Fibroblast of lung (primary cell): ENCODE measurements around the gene IL1RN. TPM values are rescaled to one million over a fixed set of nuclear protein-coding genes. Genes with fewer than 3 reads are reported as not detected.

Experiments used
- DNase-seq, 2 donors: peaks; one replicate each; pipeline versions ENCODE4 v3.0.0 to v3.0.0-alpha.2; 2010; ENCODE audit warnings: low read depth in 2 of 2
- H2AFZ ChIP-seq: 2 replicates; pipeline ENCODE4 v1.5.1; 2012; ENCODE audit warnings: low read length, control low read depth, inconsistent platforms
- H3K27ac ChIP-seq: 2 replicates; pipeline ENCODE4 v1.5.1; 2011; ENCODE audit warnings: low read length, control low read depth; ENCODE audit not compliant: insufficient read depth
- H3K27me3 ChIP-seq: 2 replicates; pipeline ENCODE4 v1.5.1; 2011; ENCODE audit warnings: mild to moderate bottlenecking, low read length; ENCODE audit not compliant: control insufficient read depth, insufficient read depth
- H3K36me3 ChIP-seq: 2 replicates; pipeline ENCODE4 v1.5.1; 2011; ENCODE audit warnings: low read length; ENCODE audit not compliant: control insufficient read depth, insufficient read depth
- H3K4me1 ChIP-seq: 2 replicates; pipeline ENCODE4 v1.5.1; 2011; ENCODE audit warnings: low read length; ENCODE audit not compliant: control insufficient read depth, insufficient read depth; ENCODE audit errors: extremely low read depth
- H3K4me2 ChIP-seq: 2 replicates; pipeline ENCODE4 v1.5.1; 2011; ENCODE audit warnings: low read length, control low read depth; ENCODE audit not compliant: insufficient read depth; ENCODE audit errors: extremely low read depth
- H3K4me3 ChIP-seq, 4 experiments: fragments of 200-600 bp in 1 of 4; sonication (generic) in 1 of 4; replicated peaks in 1 of 4; 2 replicates each; pipeline ENCODE4 v1.5.1; 2011 to 2016; ENCODE audit warnings: low read length in 4 of 4, low read depth in 3 of 4, mild to moderate bottlenecking in 3 of 4, control low read depth in 2 of 4, inconsistent platforms in 1 of 4, mixed read lengths in 1 of 4; ENCODE audit not compliant: insufficient read depth in 1 of 4; ENCODE audit errors: control extremely low read depth in 1 of 4
- H3K79me2 ChIP-seq: 2 replicates; pipeline ENCODE4 v1.5.1; 2012; ENCODE audit warnings: mild to moderate bottlenecking, low read length, inconsistent platforms; ENCODE audit not compliant: control insufficient read depth, insufficient read depth
- H3K9ac ChIP-seq: 2 replicates; pipeline ENCODE4 v1.5.1; 2011; ENCODE audit warnings: mild to moderate bottlenecking, low read length, control low read depth; ENCODE audit not compliant: insufficient read depth
- H3K9me3 ChIP-seq: 2 replicates; pipeline ENCODE4 v1.5.1; 2012; ENCODE audit warnings: low read depth, low read length; ENCODE audit not compliant: control insufficient read depth, insufficient read depth
- H4K20me1 ChIP-seq: 2 replicates; pipeline ENCODE4 v1.5.1; 2011; ENCODE audit warnings: low read length; ENCODE audit not compliant: control insufficient read depth, insufficient read depth; ENCODE audit errors: extremely low read depth
- CTCF ChIP-seq, 2 donors: IDR thresholded peaks in 1 of 2; conservative IDR thresholded peaks in 1 of 2; 1 replicate in 1 of 2; 2 replicates in 1 of 2; pipeline ENCODE4 v1.5.1; 2011 to 2012; ENCODE audit warnings: low read length in 2 of 2, control low read depth in 1 of 2, inconsistent platforms in 1 of 2, low read depth in 1 of 2, mild to moderate bottlenecking in 1 of 2
- EZH2 ChIP-seq: IDR thresholded peaks from 2 replicates; pipeline ENCODE4 v1.5.1; 2012; ENCODE audit warnings: low read length, control low read depth, mild to moderate bottlenecking; ENCODE audit errors: missing control alignments
- polyA plus RNA-seq, 2 donors: library from polyadenylated mRNA; depleted of rRNA in 1 of 2; stranded (reverse) in 1 of 2; unstranded in 1 of 2; fragments of >200 nt; gene quantifications; 2 replicates each; pipeline ENCODE4 v1.2.1, GENCODE V29; 2011 to 2012; ENCODE audit warnings: missing spikeins in 1 of 2
- total RNA-seq: library from RNA; depleted of rRNA; stranded (reverse); fragments of >200 nt; gene quantifications from 2 replicates; pipeline ENCODE4 v1.2.1, GENCODE V29; 2014

IL1RN gene
- total and polyA plus RNA-seq, 2 donors (not counting 1 experiment from before 2014, with no cell fraction given) = 0.06 TPM; not detected in 1

GRCh38 chr2:113083296-113083695 is 44.1 kb upstream of the IL1RN start:
- no peaks in the 10 kb centered on the region for H4K20me1 ChIP-seq
- TF ChIP-seq CTCF (conservative IDR thresholded peaks at IDR 0.05 in 1 of 2, IDR thresholded peaks at IDR 0.05 in 1 of 2; ENCODE audit: low read depth in 1 of 2, low read length in 2 of 2) = no peak
- TF ChIP-seq EZH2 = no peak
- peaks cover 9% of the 10 kb centered on the region for H3K27me3 ChIP-seq
- no peak overlapping the region for H3K27ac ChIP-seq
- no peak overlapping the region for H3K4me3 ChIP-seq
- H3K9me3 ChIP-seq = no peaks in the 10 kb centered on the region
- no peaks in the 10 kb centered on the region for H3K79me2 ChIP-seq
- no peaks in the 10 kb centered on the region for H3K36me3 ChIP-seq
- H3K4me2 ChIP-seq = no peak overlapping the region
- no peaks in the 10 kb centered on the region for H3K4me1 ChIP-seq
- no peak for DNase-seq
- no peak overlapping the region for H3K9ac ChIP-seq
- H2AFZ ChIP-seq = no peak overlapping the region

GRCh38 chr2:113084249-113085000 is 43.0 kb upstream of the IL1RN start:
- Histone ChIP-seq H3K9me3 (no peaks in the 10 kb centered on the region), H3K79me2 (no peaks in the 10 kb centered on the region), H2AFZ (no peak overlapping the region), H3K27ac (no peak overlapping the region), H4K20me1 (no peaks in the 10 kb centered on the region), H3K4me3 (no peak overlapping the region), H3K36me3 (no peaks in the 10 kb centered on the region), H3K4me1 (no peaks in the 10 kb centered on the region), H3K4me2 (no peak overlapping the region), H3K9ac (no peak overlapping the region), H3K27me3 (peaks cover 9% of the 10 kb centered on the region)
- no peak for TF ChIP-seq EZH2
- peak in 1 of 2 donors; percentile 49 for TF ChIP-seq CTCF (conservative IDR thresholded peaks at IDR 0.05 in 1 of 2, IDR thresholded peaks at IDR 0.05 in 1 of 2; ENCODE audit: low read depth in 1 of 2, low read length in 2 of 2)
- peak in 1 of 2 donors; percentile 18 for DNase-seq

- Histone ChIP-seq H3K4me1 (no peaks in the 10 kb centered on the region), H3K27me3 (peaks cover 9% of the 10 kb centered on the region), H3K4me2 (no peak overlapping the region), H3K27ac (no peak overlapping the region), H3K9ac (no peak overlapping the region), H3K79me2 (no peaks in the 10 kb centered on the region), H3K9me3 (no peaks in the 10 kb centered on the region), H3K36me3 (no peaks in the 10 kb centered on the region), H3K4me3 (no peak overlapping the region), H4K20me1 (no peaks in the 10 kb centered on the region), H2AFZ (no peak overlapping the region)
- TF ChIP-seq EZH2 (no peak), CTCF (conservative IDR thresholded peaks at IDR 0.05 in 1 of 2, IDR thresholded peaks at IDR 0.05 in 1 of 2; ENCODE audit: low read depth in 1 of 2, low read length in 2 of 2) (no peak)
- DNase-seq = no peak
Measured at GRCh38 chr2:113085542-113085941, 41.9 kb upstream of the IL1RN start.
